ENCODE measurements around the gene FBXO41. TPM values are rescaled to one million over a fixed set of nuclear protein-coding genes. Genes with fewer than 3 reads are reported as not detected.
A peak's percentile ranks its signal among the peaks of the same experiment; 100 is the strongest.

FBXO41 gene
- total RNA-seq, 1 donor from 2014 or later: 1.5 TPM

GRCh38 chr2:73324126-73324725 is 39.9 kb upstream of the FBXO41 start:
- H3K4me3 Mint-ChIP-seq: no peak overlapping the region
- no peak overlapping the region for H3K27ac Mint-ChIP-seq
- H3K4me2 ChIP-seq: no peak overlapping the region
- H3K27ac ChIP-seq: no peak overlapping the region
- DNase-seq (ENCODE audit: low spot score): no peak
- no peaks in the 10 kb centered on the region for H3K36me3 ChIP-seq
- no peaks in the 10 kb centered on the region for H3K4me1 Mint-ChIP-seq
- H3K36me3 Mint-ChIP-seq: no peaks in the 10 kb centered on the region
- H3K27me3 ChIP-seq: peaks cover 44% of the 10 kb centered on the region
- no peaks in the 10 kb centered on the region for H3K4me1 ChIP-seq
- H3K27me3 Mint-ChIP-seq (ENCODE audit: insufficient read depth, low read depth): peaks cover 6% of the 10 kb centered on the region
- H3K79me2 ChIP-seq (ENCODE audit: low read depth): no peaks in the 10 kb centered on the region
- no peak overlapping the region for H3K4me3 ChIP-seq
- H3K9ac ChIP-seq: no peak overlapping the region
- no peak for TF ChIP-seq CTCF (IDR thresholded peaks at IDR 0.05)
- TF ChIP-seq EZH2phosphoT487 (IDR thresholded peaks at IDR 0.05): no peak
- TF ChIP-seq EZH2 (IDR thresholded peaks at IDR 0.05): no peak
- no peaks in the 10 kb centered on the region for H3K9me3 ChIP-seq (ENCODE audit: low read depth)
- H3F3A ChIP-seq (ENCODE audit: low read depth): no peaks in the 10 kb centered on the region
- no peaks in the 10 kb centered on the region for H3K9me3 Mint-ChIP-seq
- peak overlapping the region; percentile 57 for H2AFZ ChIP-seq (replicated peaks)
- H4K20me1 ChIP-seq (ENCODE audit: low read depth): no peaks in the 10 kb centered on the region

GRCh38 chr2:73323551-73323950 is 39.3 kb upstream of the FBXO41 start:
- Mint-ChIP-seq H3K36me3 (no peaks in the 10 kb centered on the region), H3K27ac (no peak overlapping the region), H3K27me3 (ENCODE audit: insufficient read depth, low read depth) (peaks cover 9% of the 10 kb centered on the region), H3K9me3 (no peaks in the 10 kb centered on the region), H3K4me1 (no peaks in the 10 kb centered on the region), H3K4me3 (no peak overlapping the region)
- H3K27me3 ChIP-seq: peaks cover 44% of the 10 kb centered on the region
- H3F3A ChIP-seq (ENCODE audit: low read depth): no peaks in the 10 kb centered on the region
- H3K27ac ChIP-seq: no peak overlapping the region
- no peaks in the 10 kb centered on the region for H3K79me2 ChIP-seq (ENCODE audit: low read depth)
- no peak overlapping the region for H3K9ac ChIP-seq
- H3K4me3 ChIP-seq: no peak overlapping the region
- no peak overlapping the region for H2AFZ ChIP-seq (replicated peaks)
- H4K20me1 ChIP-seq (ENCODE audit: low read depth): no peaks in the 10 kb centered on the region
- H3K36me3 ChIP-seq: no peaks in the 10 kb centered on the region
- H3K4me2 ChIP-seq: no peak overlapping the region
- no peaks in the 10 kb centered on the region for H3K4me1 ChIP-seq
- DNase-seq (ENCODE audit: low spot score): no peak
- no peak for TF ChIP-seq CTCF (IDR thresholded peaks at IDR 0.05)
- TF ChIP-seq EZH2phosphoT487 (IDR thresholded peaks at IDR 0.05): no peak
- TF ChIP-seq EZH2 (IDR thresholded peaks at IDR 0.05): no peak
- H3K9me3 ChIP-seq (ENCODE audit: low read depth): no peaks in the 10 kb centered on the region

GRCh38 chr2:73314441-73314840 is 30.2 kb upstream of the FBXO41 start:
- no peak overlapping the region for H3K27ac ChIP-seq
- H3K4me1 ChIP-seq: no peaks in the 10 kb centered on the region
- no peak for DNase-seq (ENCODE audit: low spot score)
- H3K4me2 ChIP-seq: no peak overlapping the region
- Mint-ChIP-seq H3K4me3 (no peak overlapping the region), H3K9me3 (no peaks in the 10 kb centered on the region), H3K36me3 (no peaks in the 10 kb centered on the region), H3K4me1 (no peaks in the 10 kb centered on the region), H3K27me3 (ENCODE audit: insufficient read depth, low read depth) (peaks cover 4% of the 10 kb centered on the region), H3K27ac (no peak overlapping the region)
- no peak overlapping the region for H3K9ac ChIP-seq
- no peaks in the 10 kb centered on the region for H3K79me2 ChIP-seq (ENCODE audit: low read depth)
- no peaks in the 10 kb centered on the region for H4K20me1 ChIP-seq (ENCODE audit: low read depth)
- peaks cover 12% of the 10 kb centered on the region for H3K27me3 ChIP-seq
- H2AFZ ChIP-seq (replicated peaks): no peak overlapping the region
- no peaks in the 10 kb centered on the region for H3K9me3 ChIP-seq (ENCODE audit: low read depth)
- H3K36me3 ChIP-seq: no peaks in the 10 kb centered on the region
- H3F3A ChIP-seq (ENCODE audit: low read depth): no peaks in the 10 kb centered on the region
- no peak for TF ChIP-seq EZH2 (IDR thresholded peaks at IDR 0.05)
- no peak for TF ChIP-seq CTCF (IDR thresholded peaks at IDR 0.05)
- no peak for TF ChIP-seq EZH2phosphoT487 (IDR thresholded peaks at IDR 0.05)
- H3K4me3 ChIP-seq: no peak overlapping the region

All from neural progenitor cell (in vitro differentiated cells).